HepG2 (cell line): ENCODE measurements around the gene SSBP4. TPM values are rescaled to one million over a fixed set of nuclear protein-coding genes. Genes with fewer than 3 reads are reported as not detected.

Experiments used
- ERF ChIP-seq: IDR thresholded peaks from 2 replicates; pipeline ENCODE4 v1.6.1; 2018; ENCODE audit warnings: missing biosample characterization, missing genetic modification reagents
- HOXA3 ChIP-seq: sonication (generic); formaldehyde crosslinking; IDR thresholded peaks from 2 replicates; pipeline ENCODE4 v1.5.0; 2020; ENCODE audit warnings: missing genetic modification reagents
- KMT2B ChIP-seq: IDR thresholded peaks from 2 replicates; pipeline ENCODE4 v1.6.1; 2016; ENCODE audit warnings: missing genetic modification reagents, missing compliant biosample characterization
- NFKB2 ChIP-seq: sonication (generic); formaldehyde crosslinking; IDR thresholded peaks from 2 replicates; pipeline ENCODE4 v1.4.0; 2020; ENCODE audit warnings: missing genetic modification reagents, borderline replicate concordance
- NFYC ChIP-seq: IDR thresholded peaks from 2 replicates; pipeline ENCODE4 v1.6.1; 2016; ENCODE audit warnings: missing genetic modification reagents, missing compliant biosample characterization
- SAP130 ChIP-seq: IDR thresholded peaks from 2 replicates; pipeline ENCODE4 v1.6.1; 2016; ENCODE audit warnings: low read depth
- TBX2 ChIP-seq: sonication (generic); formaldehyde crosslinking; IDR thresholded peaks from 2 replicates; pipeline ENCODE4 v1.5.0; 2020; ENCODE audit warnings: missing genetic modification reagents, mild to moderate bottlenecking, borderline replicate concordance
- ZBTB3 ChIP-seq: sonication (generic); formaldehyde crosslinking; IDR thresholded peaks from 2 replicates; pipeline ENCODE4 v1.4.0; 2020; ENCODE audit warnings: low read depth, mild to moderate bottlenecking, moderate library complexity, missing genetic modification reagents, borderline replicate concordance
- ZEB1 ChIP-seq: IDR thresholded peaks from 2 replicates; pipeline ENCODE4 v1.6.1; 2012; ENCODE audit warnings: mild to moderate bottlenecking, low read depth, inconsistent platforms; ENCODE audit not compliant: insufficient replicate concordance
- ZNF350 ChIP-seq: sonication (generic); formaldehyde crosslinking; IDR thresholded peaks from 2 replicates; pipeline ENCODE4 v1.4.0; 2020; ENCODE audit warnings: mild to moderate bottlenecking, low read depth, missing genetic modification reagents, borderline replicate concordance
- ZNF546 ChIP-seq: sonication (generic); formaldehyde crosslinking; conservative IDR thresholded peaks from 2 replicates; pipeline ENCODE4 v1.8.1; 2023; ENCODE audit warnings: mild to moderate bottlenecking, missing genetic modification reagents
- ZNF556 ChIP-seq: sonication (generic); formaldehyde crosslinking; IDR thresholded peaks from 2 replicates; pipeline ENCODE4 v1.4.0; 2020; ENCODE audit warnings: mild to moderate bottlenecking, missing genetic modification reagents, borderline replicate concordance
- polyA plus RNA-seq, 8 experiments: library from polyadenylated mRNA; depleted of rRNA in 3 of 8; stranded (reverse) in 7 of 8; unstranded in 1 of 8; fragments of >200 nt; fragmentation: Illumina TruSeq in 4 of 8; extraction: Trizol in 4 of 8; gene quantifications; 2 replicates each; pipeline versions ENCODE4 v1.2.1 to v1.2.3, GENCODE V29; 2011 to 2016; ENCODE audit warnings: low read depth in 4 of 8, missing spikeins in 1 of 8, mixed read lengths in 1 of 8; ENCODE audit not compliant: insufficient read depth in 1 of 8
- total RNA-seq, 5 experiments: library from RNA; depleted of rRNA; stranded (reverse); fragments of >200 nt; fragmentation: Illumina TruSeq; extraction: Trizol; gene quantifications; 2 replicates each; pipeline ENCODE4 v1.2.3, GENCODE V29; 2016; ENCODE audit warnings: low read depth in 1 of 5
- TF ChIP-seq, protein P1 (sequence below): sonication (generic); formaldehyde crosslinking; IDR thresholded peaks from 2 replicates; pipeline ENCODE4 v1.5.0; 2020; ENCODE audit warnings: mild to moderate bottlenecking, missing genetic modification reagents
- TF ChIP-seq, protein P2 (sequence below): sonication (generic); formaldehyde crosslinking; IDR thresholded peaks from 2 replicates; pipeline ENCODE4 v1.5.1; 2020; ENCODE audit warnings: mild to moderate bottlenecking, missing genetic modification reagents, moderate library complexity
- TF ChIP-seq, protein P3 (sequence below): sonication (generic); formaldehyde crosslinking; IDR thresholded peaks from 2 replicates; pipeline ENCODE4 v1.9.0; 2022; ENCODE audit warnings: missing genetic modification reagents, mild to moderate bottlenecking, borderline replicate concordance
- TF ChIP-seq, protein P4 (sequence below): sonication (generic); formaldehyde crosslinking; IDR thresholded peaks from 2 replicates; pipeline ENCODE4 v1.4.0; 2020; ENCODE audit warnings: missing genetic modification reagents
- TF ChIP-seq, protein P5 (sequence below): IDR thresholded peaks from 2 replicates; pipeline ENCODE4 v1.6.1; 2016; ENCODE audit warnings: low read depth, borderline replicate concordance

The SSBP4 gene
- total and polyA plus RNA-seq, 2 of the 13 experiments (the other 11 are each of a cell fraction or from before 2014, with no cell fraction given), result 20.8 to 39.5 TPM

DNA sequence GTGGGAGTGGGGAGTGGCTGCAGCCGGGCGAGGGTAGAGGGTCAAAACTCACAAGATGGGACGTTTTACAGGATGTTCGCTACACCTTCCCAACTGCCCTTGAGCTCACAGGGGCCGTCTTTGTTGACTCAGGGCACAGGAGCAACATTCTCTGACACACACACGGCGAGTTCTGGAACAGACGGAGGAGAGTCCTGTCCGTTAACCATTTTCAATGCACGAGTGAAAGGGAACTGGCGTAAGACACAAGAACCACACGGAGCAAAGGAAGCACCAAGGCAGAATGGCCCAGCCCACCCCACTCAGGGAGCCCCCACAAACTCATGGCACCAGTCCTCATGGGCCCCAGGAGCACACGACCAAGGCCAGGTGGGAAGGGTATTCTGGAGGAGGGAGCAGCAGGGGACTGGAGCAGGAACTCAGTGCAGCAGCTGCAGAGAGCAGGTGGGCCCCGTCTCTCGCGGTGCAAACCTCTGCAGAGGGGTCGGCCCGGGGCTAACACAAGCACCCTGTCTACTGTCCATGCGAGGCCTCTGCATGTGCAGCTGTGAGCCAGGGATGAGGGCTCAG lies 56.6 kb downstream of the SSBP4 start (continued):
- TF ChIP-seq, protein P1, sequence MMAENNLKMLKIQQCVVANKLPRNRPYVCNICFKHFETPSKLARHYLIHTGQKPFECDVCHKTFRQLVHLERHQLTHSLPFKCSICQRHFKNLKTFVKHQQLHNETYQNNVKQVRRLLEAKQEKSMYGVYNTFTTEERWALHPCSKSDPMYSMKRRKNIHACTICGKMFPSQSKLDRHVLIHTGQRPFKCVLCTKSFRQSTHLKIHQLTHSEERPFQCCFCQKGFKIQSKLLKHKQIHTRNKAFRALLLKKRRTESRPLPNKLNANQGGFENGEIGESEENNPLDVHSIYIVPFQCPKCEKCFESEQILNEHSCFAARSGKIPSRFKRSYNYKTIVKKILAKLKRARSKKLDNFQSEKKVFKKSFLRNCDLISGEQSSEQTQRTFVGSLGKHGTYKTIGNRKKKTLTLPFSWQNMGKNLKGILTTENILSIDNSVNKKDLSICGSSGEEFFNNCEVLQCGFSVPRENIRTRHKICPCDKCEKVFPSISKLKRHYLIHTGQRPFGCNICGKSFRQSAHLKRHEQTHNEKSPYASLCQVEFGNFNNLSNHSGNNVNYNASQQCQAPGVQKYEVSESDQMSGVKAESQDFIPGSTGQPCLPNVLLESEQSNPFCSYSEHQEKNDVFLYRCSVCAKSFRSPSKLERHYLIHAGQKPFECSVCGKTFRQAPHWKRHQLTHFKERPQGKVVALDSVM (CRISPR knock-in tag), result no peak
- TF ChIP-seq ZNF350 (CRISPR knock-in tag) (peak; percentile 80; the same call in 1 of the 2 replicates), ZBTB3 (CRISPR knock-in tag) (no peak), ZEB1 (no peak), HOXA3 (peak; percentile 63; the same call in 1 of the 2 replicates), TBX2 (CRISPR knock-in tag) (peak; percentile 70), NFYC (CRISPR knock-in tag) (no peak), KMT2B (peak; percentile 77), ZNF546 (no peak), SAP130 (peak; percentile 75), ZNF556 (CRISPR knock-in tag) (peak; percentile 68; the same call in 1 of the 2 replicates), NFKB2 (no peak), ERF (CRISPR knock-in tag) (peak; percentile 85; the same call in 1 of the 2 replicates)
- TF ChIP-seq, protein P2, sequence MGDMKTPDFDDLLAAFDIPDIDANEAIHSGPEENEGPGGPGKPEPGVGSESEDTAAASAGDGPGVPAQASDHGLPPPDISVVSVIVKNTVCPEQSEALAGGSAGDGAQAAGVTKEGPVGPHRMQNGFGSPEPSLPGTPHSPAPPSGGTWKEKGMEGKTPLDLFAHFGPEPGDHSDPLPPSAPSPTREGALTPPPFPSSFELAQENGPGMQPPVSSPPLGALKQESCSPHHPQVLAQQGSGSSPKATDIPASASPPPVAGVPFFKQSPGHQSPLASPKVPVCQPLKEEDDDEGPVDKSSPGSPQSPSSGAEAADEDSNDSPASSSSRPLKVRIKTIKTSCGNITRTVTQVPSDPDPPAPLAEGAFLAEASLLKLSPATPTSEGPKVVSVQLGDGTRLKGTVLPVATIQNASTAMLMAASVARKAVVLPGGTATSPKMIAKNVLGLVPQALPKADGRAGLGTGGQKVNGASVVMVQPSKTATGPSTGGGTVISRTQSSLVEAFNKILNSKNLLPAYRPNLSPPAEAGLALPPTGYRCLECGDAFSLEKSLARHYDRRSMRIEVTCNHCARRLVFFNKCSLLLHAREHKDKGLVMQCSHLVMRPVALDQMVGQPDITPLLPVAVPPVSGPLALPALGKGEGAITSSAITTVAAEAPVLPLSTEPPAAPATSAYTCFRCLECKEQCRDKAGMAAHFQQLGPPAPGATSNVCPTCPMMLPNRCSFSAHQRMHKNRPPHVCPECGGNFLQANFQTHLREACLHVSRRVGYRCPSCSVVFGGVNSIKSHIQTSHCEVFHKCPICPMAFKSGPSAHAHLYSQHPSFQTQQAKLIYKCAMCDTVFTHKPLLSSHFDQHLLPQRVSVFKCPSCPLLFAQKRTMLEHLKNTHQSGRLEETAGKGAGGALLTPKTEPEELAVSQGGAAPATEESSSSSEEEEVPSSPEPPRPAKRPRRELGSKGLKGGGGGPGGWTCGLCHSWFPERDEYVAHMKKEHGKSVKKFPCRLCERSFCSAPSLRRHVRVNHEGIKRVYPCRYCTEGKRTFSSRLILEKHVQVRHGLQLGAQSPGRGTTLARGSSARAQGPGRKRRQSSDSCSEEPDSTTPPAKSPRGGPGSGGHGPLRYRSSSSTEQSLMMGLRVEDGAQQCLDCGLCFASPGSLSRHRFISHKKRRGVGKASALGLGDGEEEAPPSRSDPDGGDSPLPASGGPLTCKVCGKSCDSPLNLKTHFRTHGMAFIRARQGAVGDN (CRISPR knock-in tag), result peak; percentile 93
- TF ChIP-seq, protein P3, sequence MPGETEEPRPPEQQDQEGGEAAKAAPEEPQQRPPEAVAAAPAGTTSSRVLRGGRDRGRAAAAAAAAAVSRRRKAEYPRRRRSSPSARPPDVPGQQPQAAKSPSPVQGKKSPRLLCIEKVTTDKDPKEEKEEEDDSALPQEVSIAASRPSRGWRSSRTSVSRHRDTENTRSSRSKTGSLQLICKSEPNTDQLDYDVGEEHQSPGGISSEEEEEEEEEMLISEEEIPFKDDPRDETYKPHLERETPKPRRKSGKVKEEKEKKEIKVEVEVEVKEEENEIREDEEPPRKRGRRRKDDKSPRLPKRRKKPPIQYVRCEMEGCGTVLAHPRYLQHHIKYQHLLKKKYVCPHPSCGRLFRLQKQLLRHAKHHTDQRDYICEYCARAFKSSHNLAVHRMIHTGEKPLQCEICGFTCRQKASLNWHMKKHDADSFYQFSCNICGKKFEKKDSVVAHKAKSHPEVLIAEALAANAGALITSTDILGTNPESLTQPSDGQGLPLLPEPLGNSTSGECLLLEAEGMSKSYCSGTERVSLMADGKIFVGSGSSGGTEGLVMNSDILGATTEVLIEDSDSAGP (CRISPR knock-in tag), result peak; percentile 54
- TF ChIP-seq, protein P4, sequence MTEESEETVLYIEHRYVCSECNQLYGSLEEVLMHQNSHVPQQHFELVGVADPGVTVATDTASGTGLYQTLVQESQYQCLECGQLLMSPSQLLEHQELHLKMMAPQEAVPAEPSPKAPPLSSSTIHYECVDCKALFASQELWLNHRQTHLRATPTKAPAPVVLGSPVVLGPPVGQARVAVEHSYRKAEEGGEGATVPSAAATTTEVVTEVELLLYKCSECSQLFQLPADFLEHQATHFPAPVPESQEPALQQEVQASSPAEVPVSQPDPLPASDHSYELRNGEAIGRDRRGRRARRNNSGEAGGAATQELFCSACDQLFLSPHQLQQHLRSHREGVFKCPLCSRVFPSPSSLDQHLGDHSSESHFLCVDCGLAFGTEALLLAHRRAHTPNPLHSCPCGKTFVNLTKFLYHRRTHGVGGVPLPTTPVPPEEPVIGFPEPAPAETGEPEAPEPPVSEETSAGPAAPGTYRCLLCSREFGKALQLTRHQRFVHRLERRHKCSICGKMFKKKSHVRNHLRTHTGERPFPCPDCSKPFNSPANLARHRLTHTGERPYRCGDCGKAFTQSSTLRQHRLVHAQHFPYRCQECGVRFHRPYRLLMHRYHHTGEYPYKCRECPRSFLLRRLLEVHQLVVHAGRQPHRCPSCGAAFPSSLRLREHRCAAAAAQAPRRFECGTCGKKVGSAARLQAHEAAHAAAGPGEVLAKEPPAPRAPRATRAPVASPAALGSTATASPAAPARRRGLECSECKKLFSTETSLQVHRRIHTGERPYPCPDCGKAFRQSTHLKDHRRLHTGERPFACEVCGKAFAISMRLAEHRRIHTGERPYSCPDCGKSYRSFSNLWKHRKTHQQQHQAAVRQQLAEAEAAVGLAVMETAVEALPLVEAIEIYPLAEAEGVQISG (CRISPR knock-in tag), result peak; percentile 66
- TF ChIP-seq, protein P5, sequence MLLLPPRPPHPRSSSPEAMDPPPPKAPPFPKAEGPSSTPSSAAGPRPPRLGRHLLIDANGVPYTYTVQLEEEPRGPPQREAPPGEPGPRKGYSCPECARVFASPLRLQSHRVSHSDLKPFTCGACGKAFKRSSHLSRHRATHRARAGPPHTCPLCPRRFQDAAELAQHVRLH (CRISPR knock-in tag), result peak; percentile 22; the same call in 1 of the 2 replicates
